Measurements from ENCODE around the gene SRSF2.

GRCh38 chr17:76686538-76687297 lies 50.4 kb downstream of the SRSF2 start:
- TF ChIP-seq, protein P1, sequence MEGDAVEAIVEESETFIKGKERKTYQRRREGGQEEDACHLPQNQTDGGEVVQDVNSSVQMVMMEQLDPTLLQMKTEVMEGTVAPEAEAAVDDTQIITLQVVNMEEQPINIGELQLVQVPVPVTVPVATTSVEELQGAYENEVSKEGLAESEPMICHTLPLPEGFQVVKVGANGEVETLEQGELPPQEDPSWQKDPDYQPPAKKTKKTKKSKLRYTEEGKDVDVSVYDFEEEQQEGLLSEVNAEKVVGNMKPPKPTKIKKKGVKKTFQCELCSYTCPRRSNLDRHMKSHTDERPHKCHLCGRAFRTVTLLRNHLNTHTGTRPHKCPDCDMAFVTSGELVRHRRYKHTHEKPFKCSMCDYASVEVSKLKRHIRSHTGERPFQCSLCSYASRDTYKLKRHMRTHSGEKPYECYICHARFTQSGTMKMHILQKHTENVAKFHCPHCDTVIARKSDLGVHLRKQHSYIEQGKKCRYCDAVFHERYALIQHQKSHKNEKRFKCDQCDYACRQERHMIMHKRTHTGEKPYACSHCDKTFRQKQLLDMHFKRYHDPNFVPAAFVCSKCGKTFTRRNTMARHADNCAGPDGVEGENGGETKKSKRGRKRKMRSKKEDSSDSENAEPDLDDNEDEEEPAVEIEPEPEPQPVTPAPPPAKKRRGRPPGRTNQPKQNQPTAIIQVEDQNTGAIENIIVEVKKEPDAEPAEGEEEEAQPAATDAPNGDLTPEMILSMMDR (IDR thresholded peaks at IDR 0.05) = no peak
- TF ChIP-seq POLR2A (IDR thresholded peaks at IDR 0.05) = no peak

Measured in uterus (tissue), 2 donors.